Measurements from ENCODE around the gene APOD.
"Not testable (repeated sequence)": the region's sequence is repeated elsewhere in the genome, so short reads cannot be mapped to it uniquely, and the experiment has no call there.

DNA sequence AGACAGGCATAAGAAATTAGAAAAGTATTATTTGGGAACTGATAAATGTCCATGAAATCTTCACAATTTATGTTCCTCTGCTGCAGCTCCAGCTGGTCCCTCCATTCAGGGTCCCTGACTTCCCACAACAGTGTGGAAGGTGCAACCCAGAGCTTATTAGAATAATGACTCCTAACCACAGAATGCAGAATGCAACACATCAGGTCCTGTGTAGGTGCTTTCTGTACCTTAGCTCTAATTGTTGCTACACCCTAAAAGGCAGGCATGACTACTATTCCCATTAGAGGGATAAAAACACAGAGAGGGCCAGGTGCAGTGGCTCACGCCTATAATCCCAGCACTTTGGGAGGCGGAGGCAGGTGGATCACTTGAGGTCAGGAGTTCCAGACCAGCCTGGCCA lies 6.6 kb upstream of the APOD start:
- not testable (repeated sequence) for TF ChIP-seq FOXA1 (IDR thresholded peaks at IDR 0.05); ARNT (IDR thresholded peaks at IDR 0.05); SUZ12 (IDR thresholded peaks at IDR 0.05); HDGF (IDR thresholded peaks at IDR 0.05; ENCODE audit: borderline replicate concordance); L3MBTL2 (conservative IDR thresholded peaks at IDR 0.05); SP1 (IDR thresholded peaks at IDR 0.05); TARDBP (IDR thresholded peaks at IDR 0.05); ELF4 (IDR thresholded peaks at IDR 0.05); BHLHE40 (IDR thresholded peaks at IDR 0.05; ENCODE audit: borderline replicate concordance); LEF1 (IDR thresholded peaks at IDR 0.05; ENCODE audit: borderline replicate concordance); FOXM1 (IDR thresholded peaks at IDR 0.05; ENCODE audit: borderline replicate concordance)
- TF ChIP-seq, protein P1, sequence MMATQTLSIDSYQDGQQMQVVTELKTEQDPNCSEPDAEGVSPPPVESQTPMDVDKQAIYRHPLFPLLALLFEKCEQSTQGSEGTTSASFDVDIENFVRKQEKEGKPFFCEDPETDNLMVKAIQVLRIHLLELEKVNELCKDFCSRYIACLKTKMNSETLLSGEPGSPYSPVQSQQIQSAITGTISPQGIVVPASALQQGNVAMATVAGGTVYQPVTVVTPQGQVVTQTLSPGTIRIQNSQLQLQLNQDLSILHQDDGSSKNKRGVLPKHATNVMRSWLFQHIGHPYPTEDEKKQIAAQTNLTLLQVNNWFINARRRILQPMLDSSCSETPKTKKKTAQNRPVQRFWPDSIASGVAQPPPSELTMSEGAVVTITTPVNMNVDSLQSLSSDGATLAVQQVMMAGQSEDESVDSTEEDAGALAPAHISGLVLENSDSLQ (IDR thresholded peaks at IDR 0.05), result not testable (repeated sequence)

Data from HEK293T (cell line).